Measurements from ENCODE around the gene HS1BP3. TPM values are rescaled to one million over a fixed set of nuclear protein-coding genes. Genes with fewer than 3 reads are reported as not detected.

The HS1BP3 gene
- total and polyA plus RNA-seq, 9 of the 15 experiments (the other 6 are each of a cell fraction or from before 2014, with no cell fraction given) = 0.41 to 8.3 (median 5.9) TPM

GRCh38 chr2:20595439-20596192 lies 55.3 kb downstream of the HS1BP3 start (continued):
- peak; percentile 98 for TF ChIP-seq ZFP36 (IDR thresholded peaks at IDR 0.05; ENCODE audit: low read depth, low read length, partially characterized antibody)
- peak; percentile 22 for TF ChIP-seq PRDM10 (IDR thresholded peaks at IDR 0.05; ENCODE audit: partially characterized antibody)
- TF ChIP-seq CHD7 (IDR thresholded peaks at IDR 0.05; ENCODE audit: low read depth, low read length) = no peak
- no peak for TF ChIP-seq IRF1 (CRISPR knock-in tag; IDR thresholded peaks at IDR 0.05; ENCODE audit: borderline replicate concordance)
- TF ChIP-seq JUNB (CRISPR knock-in tag; conservative IDR thresholded peaks at IDR 0.05) = no peak
- TF ChIP-seq PHTF2 (CRISPR knock-in tag; IDR thresholded peaks at IDR 0.05) = no peak
- TF ChIP-seq FOXA3 (CRISPR knock-in tag; conservative IDR thresholded peaks at IDR 0.05 in 1 of 2, IDR thresholded peaks at IDR 0.05 in 1 of 2) = 0 out of 4 replicates have a peak, but pooled peaks of 1 of the 2 experiments have one; percentile 17
- peak; percentile 80 for TF ChIP-seq FOSL1 (tag; conservative IDR thresholded peaks at IDR 0.05)
- no peak for TF ChIP-seq HEY1 (CRISPR knock-in tag; IDR thresholded peaks at IDR 0.05; ENCODE audit: borderline replicate concordance)
